ENCODE data around the gene CDK14. TPM values are rescaled to one million over a fixed set of nuclear protein-coding genes. Genes with fewer than 3 reads are reported as not detected.

CDK14 gene
- total RNA-seq, 1 donor from 2014 or later = 131 TPM

GRCh38 chr7:90680484-90680883, 84.4 kb downstream of the CDK14 start:
- no peak for DNase-seq (ENCODE audit: extremely low spot score, unreplicated experiment)
- Mint-ChIP-seq H3K36me3 (ENCODE audit: unreplicated experiment) (no peaks in the 10 kb centered on the region), H3K4me1 (ENCODE audit: unreplicated experiment) (peaks cover 75% of the 10 kb centered on the region), H3K9me3 (ENCODE audit: unreplicated experiment) (no peaks in the 10 kb centered on the region), H3K27ac (ENCODE audit: unreplicated experiment) (no peak overlapping the region), H3K4me3 (ENCODE audit: unreplicated experiment) (no peak overlapping the region), H3K27me3 (ENCODE audit: unreplicated experiment) (no peaks in the 10 kb centered on the region)
- TF ChIP-seq CTCF (IDR thresholded peaks at IDR 0.05) = no peak

GRCh38 chr7:90681336-90682022, 85.4 kb downstream of the CDK14 start:
- Mint-ChIP-seq H3K9me3 (ENCODE audit: unreplicated experiment) (peaks cover under 1% of the 10 kb centered on the region), H3K36me3 (ENCODE audit: unreplicated experiment) (no peaks in the 10 kb centered on the region), H3K27me3 (ENCODE audit: unreplicated experiment) (no peaks in the 10 kb centered on the region), H3K4me3 (ENCODE audit: unreplicated experiment) (no peak overlapping the region), H3K4me1 (ENCODE audit: unreplicated experiment) (peaks cover 72% of the 10 kb centered on the region), H3K27ac (ENCODE audit: unreplicated experiment) (no peak overlapping the region)
- DNase-seq (ENCODE audit: extremely low spot score, unreplicated experiment) = no peak
- TF ChIP-seq CTCF (IDR thresholded peaks at IDR 0.05) = no peak

- no peaks in the 10 kb centered on the region for H3K27me3 Mint-ChIP-seq (ENCODE audit: unreplicated experiment)
- peaks cover 68% of the 10 kb centered on the region for H3K4me1 Mint-ChIP-seq (ENCODE audit: unreplicated experiment)
- TF ChIP-seq CTCF (IDR thresholded peaks at IDR 0.05) = no peak
- no peak overlapping the region for H3K4me3 Mint-ChIP-seq (ENCODE audit: unreplicated experiment)
- no peak overlapping the region for H3K27ac Mint-ChIP-seq (ENCODE audit: unreplicated experiment)
- H3K36me3 Mint-ChIP-seq (ENCODE audit: unreplicated experiment) = no peaks in the 10 kb centered on the region
- peaks cover 4% of the 10 kb centered on the region for H3K9me3 Mint-ChIP-seq (ENCODE audit: unreplicated experiment)
- DNase-seq (ENCODE audit: extremely low spot score, unreplicated experiment) = no peak
Observed at GRCh38 chr7:90686146-90686545, 90.0 kb downstream of the CDK14 start.

- Mint-ChIP-seq H3K4me1 (ENCODE audit: unreplicated experiment) (peaks cover 71% of the 10 kb centered on the region), H3K27ac (ENCODE audit: unreplicated experiment) (peak overlapping the region; percentile 73), H3K4me3 (ENCODE audit: unreplicated experiment) (no peak overlapping the region), H3K9me3 (ENCODE audit: unreplicated experiment) (peaks cover 4% of the 10 kb centered on the region), H3K27me3 (ENCODE audit: unreplicated experiment) (no peaks in the 10 kb centered on the region), H3K36me3 (ENCODE audit: unreplicated experiment) (no peaks in the 10 kb centered on the region)
- DNase-seq (ENCODE audit: extremely low spot score, unreplicated experiment) = no peak
- TF ChIP-seq CTCF (IDR thresholded peaks at IDR 0.05) = no peak
Observed at GRCh38 chr7:90688810-90689209, 92.7 kb downstream of the CDK14 start.

GRCh38 chr7:90689260-90689659, 93.1 kb downstream of the CDK14 start:
- H3K36me3 Mint-ChIP-seq (ENCODE audit: unreplicated experiment) = no peaks in the 10 kb centered on the region
- H3K27me3 Mint-ChIP-seq (ENCODE audit: unreplicated experiment) = no peaks in the 10 kb centered on the region
- no peak overlapping the region for H3K4me3 Mint-ChIP-seq (ENCODE audit: unreplicated experiment)
- TF ChIP-seq CTCF (IDR thresholded peaks at IDR 0.05) = no peak
- H3K4me1 Mint-ChIP-seq (ENCODE audit: unreplicated experiment) = peaks cover 73% of the 10 kb centered on the region
- DNase-seq (ENCODE audit: extremely low spot score, unreplicated experiment) = no peak
- H3K9me3 Mint-ChIP-seq (ENCODE audit: unreplicated experiment) = peaks cover 4% of the 10 kb centered on the region
- H3K27ac Mint-ChIP-seq (ENCODE audit: unreplicated experiment) = peak overlapping the region; percentile 73

All from osteocyte (in vitro differentiated cells).